OCI-LY3 (cell line): ENCODE results near the gene FAM117A.
A peak's percentile ranks its signal among the peaks of the same experiment; 100 is the strongest.

ENCODE experiments used
- H2AFZ ChIP-seq: fragments of 200-600, 300-600 bp; shearing (Covaris generic); 2 replicates; pipeline ENCODE4 v1.6.0; 2014; ENCODE audit warnings: antibody characterized with exemption, low read depth, low read length
- H3K27ac ChIP-seq: fragments of 200-600, 300-600 bp; sonication (generic); 2 replicates; pipeline ENCODE4 v1.5.1; 2014; ENCODE audit warnings: mild to moderate bottlenecking, low read length, moderate library complexity, mixed read lengths
- H3K27me3 ChIP-seq: fragments of 200-600, 300-600 bp; sonication (generic); 2 replicates; pipeline ENCODE4 v1.6.1; 2014; ENCODE audit warnings: low read depth, low read length, mixed read lengths
- H3K36me3 ChIP-seq: fragments of 200-600, 300-600 bp; sonication (generic); replicated peaks from 2 replicates; pipeline ENCODE3; 2014; ENCODE audit warnings: low read depth, low read length, mixed read lengths
- H3K4me1 ChIP-seq: fragments of 300-600, 200-600 bp; sonication (generic); 2 replicates; pipeline ENCODE4 v1.6.1; 2014; ENCODE audit warnings: low read length, mixed read lengths
- H3K4me2 ChIP-seq: fragments of 200-600, 300-600 bp; sonication (generic); 2 replicates; pipeline ENCODE4 v1.6.1; 2014; ENCODE audit warnings: low read length, mixed read lengths
- H3K4me3 ChIP-seq: fragments of 300-600, 200-600 bp; sonication (generic); 2 replicates; pipeline ENCODE4 v1.5.1; 2014; ENCODE audit warnings: antibody characterized with exemption, mild to moderate bottlenecking, low read length, moderate library complexity
- H3K79me2 ChIP-seq: fragments of 300-600, 200-600 bp; shearing (Covaris generic); 2 replicates; pipeline ENCODE4 v1.6.1; 2014; ENCODE audit warnings: mild to moderate bottlenecking, low read length, mixed read lengths
- H3K9ac ChIP-seq: fragments of 300-600, 200-600 bp; shearing (Covaris generic); 2 replicates; pipeline ENCODE4 v1.6.0; 2014; ENCODE audit warnings: mild to moderate bottlenecking, low read length, moderate library complexity
- H3K9me3 ChIP-seq: fragments of 200-600, 300-600 bp; shearing (Covaris generic); 2 replicates; pipeline ENCODE4 v1.6.1; 2014; ENCODE audit warnings: low read length, mixed read lengths; ENCODE audit not compliant: insufficient read depth
- H4K20me1 ChIP-seq: fragments of 200-600, 300-600 bp; sonication (generic); 2 replicates; pipeline ENCODE4 v1.6.1; 2016; ENCODE audit warnings: low read length, mixed read lengths; ENCODE audit not compliant: insufficient read depth
- CTCF ChIP-seq: fragments of 200-600, 300-600 bp; sonication (generic); IDR thresholded peaks from 2 replicates; pipeline ENCODE4 v1.5.1; 2014; ENCODE audit warnings: antibody characterized with exemption, low read length, low read depth
- EZH2phosphoT487 ChIP-seq: fragments of 200-600 bp; shearing (Covaris generic); IDR thresholded peaks from 2 replicates; pipeline ENCODE4 v1.6.1; 2018; ENCODE audit warnings: antibody characterized with exemption, mixed run types, low read depth

Gene FAM117A

DNA sequence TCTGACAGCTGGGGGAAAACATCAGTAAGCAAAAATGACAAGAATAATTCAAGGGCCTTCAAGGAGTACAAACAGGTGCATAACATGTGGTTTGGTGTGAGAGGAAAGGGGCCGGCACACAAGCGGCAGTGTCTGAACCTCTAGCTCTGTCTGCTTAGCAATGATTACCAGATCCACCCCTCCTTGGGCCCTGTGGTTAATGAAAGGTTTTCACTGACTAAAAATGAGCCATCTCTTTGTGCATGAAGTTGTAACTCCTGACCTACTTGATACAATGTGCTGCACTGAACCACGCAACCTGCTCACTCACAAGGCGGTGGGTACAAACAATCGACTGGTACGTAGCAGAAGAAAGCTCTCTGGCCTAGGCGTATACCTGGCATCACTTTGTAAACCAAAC is 15.1 kb downstream of the FAM117A start:
- H2AFZ ChIP-seq: no peak overlapping the region
- no peak overlapping the region for H3K9ac ChIP-seq
- H3K4me1 ChIP-seq: peaks cover 35% of the 10 kb centered on the region
- no peaks in the 10 kb centered on the region for H3K27me3 ChIP-seq
- peak overlapping the region; percentile 8; the same call in 1 of the 2 replicates for H3K4me2 ChIP-seq
- H3K9me3 ChIP-seq: no peaks in the 10 kb centered on the region
- no peak overlapping the region for H3K4me3 ChIP-seq
- H4K20me1 ChIP-seq: peaks cover 2% of the 10 kb centered on the region; the same call in 1 of the 2 replicates
- H3K27ac ChIP-seq: no peak overlapping the region
- no peak for TF ChIP-seq CTCF
- no peak for TF ChIP-seq EZH2phosphoT487
- no peaks in the 10 kb centered on the region for H3K36me3 ChIP-seq
- no peaks in the 10 kb centered on the region for H3K79me2 ChIP-seq

GRCh38 chr17:49748223-49748622 is 15.7 kb downstream of the FAM117A start:
- Histone ChIP-seq H3K27me3 (no peaks in the 10 kb centered on the region), H4K20me1 (peaks cover 2% of the 10 kb centered on the region; the same call in 1 of the 2 replicates), H3K36me3 (no peaks in the 10 kb centered on the region), H3K9me3 (no peaks in the 10 kb centered on the region), H3K27ac (no peak overlapping the region), H3K9ac (no peak overlapping the region), H3K4me3 (no peak overlapping the region), H3K79me2 (no peaks in the 10 kb centered on the region), H3K4me2 (no peak overlapping the region), H3K4me1 (peaks cover 35% of the 10 kb centered on the region), H2AFZ (no peak overlapping the region)
- TF ChIP-seq CTCF: no peak

DNA sequence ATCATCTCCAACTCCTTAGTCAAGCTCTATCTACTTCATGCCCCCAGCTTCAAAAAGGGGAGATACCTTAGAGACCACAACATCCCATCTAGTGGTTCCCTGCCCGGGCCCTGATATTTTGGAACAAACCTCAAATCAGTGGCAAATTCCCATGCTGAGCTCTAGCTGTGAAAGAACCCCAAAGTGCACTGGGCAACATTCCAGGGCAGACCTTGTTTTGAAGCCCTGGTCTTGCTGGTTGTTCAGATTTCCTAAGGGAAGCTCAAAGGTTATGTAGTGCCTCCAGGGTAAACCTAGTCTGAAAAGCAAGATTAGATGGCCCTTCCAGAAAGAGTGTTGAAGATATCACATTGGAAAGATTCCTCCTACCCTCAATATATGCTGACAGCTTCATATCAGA is 16.3 kb downstream of the FAM117A start:
- H3K79me2 ChIP-seq: no peaks in the 10 kb centered on the region
- no peak overlapping the region for H3K27ac ChIP-seq
- H2AFZ ChIP-seq: no peak overlapping the region
- no peak overlapping the region for H3K4me2 ChIP-seq
- H4K20me1 ChIP-seq: peaks cover 5% of the 10 kb centered on the region; the same call in 1 of the 2 replicates
- TF ChIP-seq CTCF (no peak), EZH2phosphoT487 (no peak)
- no peak overlapping the region for H3K4me3 ChIP-seq
- H3K9me3 ChIP-seq: no peaks in the 10 kb centered on the region
- H3K9ac ChIP-seq: no peak overlapping the region
- no peaks in the 10 kb centered on the region for H3K27me3 ChIP-seq
- H3K36me3 ChIP-seq: no peaks in the 10 kb centered on the region
- H3K4me1 ChIP-seq: peaks cover 40% of the 10 kb centered on the region

GRCh38 chr17:49746791-49747490 is 17.0 kb downstream of the FAM117A start:
- H3K4me2 ChIP-seq: peak overlapping the region; percentile 19
- no peaks in the 10 kb centered on the region for H3K9me3 ChIP-seq
- H3K27me3 ChIP-seq: no peaks in the 10 kb centered on the region
- no peak overlapping the region for H2AFZ ChIP-seq
- peaks cover 12% of the 10 kb centered on the region; the same call in 1 of the 2 replicates for H4K20me1 ChIP-seq
- no peak overlapping the region for H3K9ac ChIP-seq
- TF ChIP-seq CTCF (no peak), EZH2phosphoT487 (no peak)
- no peaks in the 10 kb centered on the region for H3K79me2 ChIP-seq
- no peak overlapping the region for H3K4me3 ChIP-seq
- H3K36me3 ChIP-seq: no peaks in the 10 kb centered on the region
- peaks cover 47% of the 10 kb centered on the region for H3K4me1 ChIP-seq
- no peak overlapping the region for H3K27ac ChIP-seq
